HEK293 (cell line): ENCODE data around the gene THEM4.
"Not testable (repeated sequence)": the region's sequence is repeated elsewhere in the genome, so short reads cannot be mapped to it uniquely, and the experiment has no call there.

Experiments used
- KLF1 ChIP-seq: fragments of 450-650 bp; formaldehyde crosslinking; IDR thresholded peaks from 2 replicates; pipeline ENCODE4 v1.5.1; 2016; ENCODE audit warnings: missing biosample characterization, missing genetic modification characterization
- TCF7L2 ChIP-seq: IDR thresholded peaks from 2 replicates; pipeline ENCODE4 v1.6.1; 2011; ENCODE audit warnings: low read depth, mild to moderate bottlenecking, inconsistent platforms, low read length, moderate library complexity, borderline replicate concordance
- ZNF138 ChIP-seq: fragments of 450-650 bp; formaldehyde crosslinking; IDR thresholded peaks from 2 replicates; pipeline ENCODE4 v1.5.1; 2016; ENCODE audit warnings: missing biosample characterization, missing genetic modification characterization, borderline replicate concordance
- ZNF654 ChIP-seq: fragments of 450-650 bp; formaldehyde crosslinking; IDR thresholded peaks from 2 replicates; pipeline ENCODE4 v1.5.1; 2016; ENCODE audit warnings: low read depth, missing biosample characterization, missing genetic modification characterization
- ZNF664 ChIP-seq: fragments of 450-650 bp; formaldehyde crosslinking; IDR thresholded peaks from 2 replicates; pipeline ENCODE4 v1.5.1; 2016; ENCODE audit warnings: missing biosample characterization, missing genetic modification characterization
- ZNF76 ChIP-seq: fragments of 450-650 bp; formaldehyde crosslinking; IDR thresholded peaks from 2 replicates; pipeline ENCODE4; 2016; ENCODE audit warnings: low read depth, missing biosample characterization, missing genetic modification characterization, borderline replicate concordance
- ZNF830 ChIP-seq: fragments of 450-650 bp; IDR thresholded peaks from 2 replicates; pipeline ENCODE4 v1.5.0; 2018; ENCODE audit warnings: missing biosample characterization, missing genetic modification characterization, low read depth, mild to moderate bottlenecking, moderate library complexity
- ZNF837 ChIP-seq: fragments of 450-650 bp; formaldehyde crosslinking; IDR thresholded peaks from 2 replicates; pipeline ENCODE4 v1.5.1; 2016; ENCODE audit warnings: missing biosample characterization, missing genetic modification characterization
- ZSCAN30 ChIP-seq: fragments of 450-650 bp; IDR thresholded peaks from 2 replicates; pipeline ENCODE4 v1.5.1; 2018; ENCODE audit warnings: missing biosample characterization, mild to moderate bottlenecking, missing genetic modification characterization, moderate library complexity
- TF ChIP-seq, protein P1 (sequence below): sonication (generic); formaldehyde crosslinking; IDR thresholded peaks from 2 replicates; pipeline ENCODE4 v1.8.1; 2022; ENCODE audit warnings: mild to moderate bottlenecking, moderate library complexity, missing genetic modification reagents
- TF ChIP-seq, protein P2 (sequence below): fragments of 450-650 bp; formaldehyde crosslinking; IDR thresholded peaks from 2 replicates; pipeline ENCODE4 v1.5.1; 2016; ENCODE audit warnings: missing biosample characterization, missing genetic modification characterization
- TF ChIP-seq, protein P3 (sequence below): fragments of 450-650 bp; formaldehyde crosslinking; IDR thresholded peaks from 2 replicates; pipeline ENCODE4 v1.5.1; 2016; ENCODE audit warnings: missing biosample characterization, missing genetic modification characterization, borderline replicate concordance
- TF ChIP-seq, protein P4 (sequence below): fragments of 450-650 bp; formaldehyde crosslinking; IDR thresholded peaks from 2 replicates; pipeline ENCODE4 v1.5.1; 2016; ENCODE audit warnings: missing biosample characterization, missing genetic modification characterization, low read depth

- TF ChIP-seq KLF1 (tag by site-specific recombination); ZNF76; ZNF664 (tag by site-specific recombination); TCF7L2; ZNF830 (tag by site-specific recombination); ZNF654 (tag by site-specific recombination); ZSCAN30 (tag by site-specific recombination); ZNF837 (tag by site-specific recombination); ZNF138: not testable (repeated sequence)
- TF ChIP-seq, protein P1, sequence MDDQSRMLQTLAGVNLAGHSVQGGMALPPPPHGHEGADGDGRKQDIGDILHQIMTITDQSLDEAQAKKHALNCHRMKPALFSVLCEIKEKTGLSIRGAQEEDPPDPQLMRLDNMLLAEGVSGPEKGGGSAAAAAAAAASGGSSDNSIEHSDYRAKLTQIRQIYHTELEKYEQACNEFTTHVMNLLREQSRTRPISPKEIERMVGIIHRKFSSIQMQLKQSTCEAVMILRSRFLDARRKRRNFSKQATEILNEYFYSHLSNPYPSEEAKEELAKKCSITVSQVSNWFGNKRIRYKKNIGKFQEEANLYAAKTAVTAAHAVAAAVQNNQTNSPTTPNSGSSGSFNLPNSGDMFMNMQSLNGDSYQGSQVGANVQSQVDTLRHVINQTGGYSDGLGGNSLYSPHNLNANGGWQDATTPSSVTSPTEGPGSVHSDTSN (CRISPR knock-in tag): not testable (repeated sequence)
- TF ChIP-seq, protein P2, sequence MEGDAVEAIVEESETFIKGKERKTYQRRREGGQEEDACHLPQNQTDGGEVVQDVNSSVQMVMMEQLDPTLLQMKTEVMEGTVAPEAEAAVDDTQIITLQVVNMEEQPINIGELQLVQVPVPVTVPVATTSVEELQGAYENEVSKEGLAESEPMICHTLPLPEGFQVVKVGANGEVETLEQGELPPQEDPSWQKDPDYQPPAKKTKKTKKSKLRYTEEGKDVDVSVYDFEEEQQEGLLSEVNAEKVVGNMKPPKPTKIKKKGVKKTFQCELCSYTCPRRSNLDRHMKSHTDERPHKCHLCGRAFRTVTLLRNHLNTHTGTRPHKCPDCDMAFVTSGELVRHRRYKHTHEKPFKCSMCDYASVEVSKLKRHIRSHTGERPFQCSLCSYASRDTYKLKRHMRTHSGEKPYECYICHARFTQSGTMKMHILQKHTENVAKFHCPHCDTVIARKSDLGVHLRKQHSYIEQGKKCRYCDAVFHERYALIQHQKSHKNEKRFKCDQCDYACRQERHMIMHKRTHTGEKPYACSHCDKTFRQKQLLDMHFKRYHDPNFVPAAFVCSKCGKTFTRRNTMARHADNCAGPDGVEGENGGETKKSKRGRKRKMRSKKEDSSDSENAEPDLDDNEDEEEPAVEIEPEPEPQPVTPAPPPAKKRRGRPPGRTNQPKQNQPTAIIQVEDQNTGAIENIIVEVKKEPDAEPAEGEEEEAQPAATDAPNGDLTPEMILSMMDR: not testable (repeated sequence)
- TF ChIP-seq, protein P3, sequence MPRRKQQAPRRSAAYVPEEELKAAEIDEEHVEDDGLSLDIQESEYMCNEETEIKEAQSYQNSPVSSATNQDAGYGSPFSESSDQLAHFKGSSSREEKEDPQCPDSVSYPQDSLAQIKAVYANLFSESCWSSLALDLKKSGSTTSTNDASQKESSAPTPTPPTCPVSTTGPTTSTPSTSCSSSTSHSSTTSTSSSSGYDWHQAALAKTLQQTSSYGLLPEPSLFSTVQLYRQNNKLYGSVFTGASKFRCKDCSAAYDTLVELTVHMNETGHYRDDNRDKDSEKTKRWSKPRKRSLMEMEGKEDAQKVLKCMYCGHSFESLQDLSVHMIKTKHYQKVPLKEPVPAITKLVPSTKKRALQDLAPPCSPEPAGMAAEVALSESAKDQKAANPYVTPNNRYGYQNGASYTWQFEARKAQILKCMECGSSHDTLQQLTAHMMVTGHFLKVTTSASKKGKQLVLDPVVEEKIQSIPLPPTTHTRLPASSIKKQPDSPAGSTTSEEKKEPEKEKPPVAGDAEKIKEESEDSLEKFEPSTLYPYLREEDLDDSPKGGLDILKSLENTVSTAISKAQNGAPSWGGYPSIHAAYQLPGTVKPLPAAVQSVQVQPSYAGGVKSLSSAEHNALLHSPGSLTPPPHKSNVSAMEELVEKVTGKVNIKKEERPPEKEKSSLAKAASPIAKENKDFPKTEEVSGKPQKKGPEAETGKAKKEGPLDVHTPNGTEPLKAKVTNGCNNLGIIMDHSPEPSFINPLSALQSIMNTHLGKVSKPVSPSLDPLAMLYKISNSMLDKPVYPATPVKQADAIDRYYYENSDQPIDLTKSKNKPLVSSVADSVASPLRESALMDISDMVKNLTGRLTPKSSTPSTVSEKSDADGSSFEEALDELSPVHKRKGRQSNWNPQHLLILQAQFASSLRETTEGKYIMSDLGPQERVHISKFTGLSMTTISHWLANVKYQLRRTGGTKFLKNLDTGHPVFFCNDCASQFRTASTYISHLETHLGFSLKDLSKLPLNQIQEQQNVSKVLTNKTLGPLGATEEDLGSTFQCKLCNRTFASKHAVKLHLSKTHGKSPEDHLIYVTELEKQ (tag by site-specific recombination): not testable (repeated sequence)
- TF ChIP-seq, protein P4, sequence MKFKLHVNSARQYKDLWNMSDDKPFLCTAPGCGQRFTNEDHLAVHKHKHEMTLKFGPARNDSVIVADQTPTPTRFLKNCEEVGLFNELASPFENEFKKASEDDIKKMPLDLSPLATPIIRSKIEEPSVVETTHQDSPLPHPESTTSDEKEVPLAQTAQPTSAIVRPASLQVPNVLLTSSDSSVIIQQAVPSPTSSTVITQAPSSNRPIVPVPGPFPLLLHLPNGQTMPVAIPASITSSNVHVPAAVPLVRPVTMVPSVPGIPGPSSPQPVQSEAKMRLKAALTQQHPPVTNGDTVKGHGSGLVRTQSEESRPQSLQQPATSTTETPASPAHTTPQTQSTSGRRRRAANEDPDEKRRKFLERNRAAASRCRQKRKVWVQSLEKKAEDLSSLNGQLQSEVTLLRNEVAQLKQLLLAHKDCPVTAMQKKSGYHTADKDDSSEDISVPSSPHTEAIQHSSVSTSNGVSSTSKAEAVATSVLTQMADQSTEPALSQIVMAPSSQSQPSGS (tag by site-specific recombination): not testable (repeated sequence)
These were observed 24.4 kb downstream of the THEM4 start for GRCh38 chr1:151884879-151885278.
